ENCODE measurements around the gene VPS11.

Gene VPS11

GRCh38 chr11:119089319-119089718, 21.7 kb downstream of the VPS11 start:
- H3K9me3 ChIP-seq = no peaks in the 10 kb centered on the region
- H3K9ac ChIP-seq = no peak overlapping the region
- H4K20me1 ChIP-seq = peaks cover 32% of the 10 kb centered on the region
- H3K4me2 ChIP-seq = no peak overlapping the region
- no peak overlapping the region for H3K4me3 ChIP-seq
- no peak for TF ChIP-seq Cebpa-rat (IDR thresholded peaks at IDR 0.05)
- peaks cover 66% of the 10 kb centered on the region for H3K4me1 ChIP-seq
- H3K27me3 ChIP-seq = no peaks in the 10 kb centered on the region
- no peak overlapping the region for H3K27ac ChIP-seq
- peaks cover 29% of the 10 kb centered on the region for H3K36me3 ChIP-seq

- Histone ChIP-seq H4K20me1 (peaks cover 39% of the 10 kb centered on the region), H3K36me3 (peaks cover 31% of the 10 kb centered on the region), H3K4me2 (peak overlapping the region; percentile 90), H3K27ac (no peak overlapping the region), H3K9me3 (no peaks in the 10 kb centered on the region), H3K4me3 (no peak overlapping the region), H3K27me3 (no peaks in the 10 kb centered on the region), H3K9ac (peak overlapping the region; percentile 97; the same call in 1 of the 2 replicates), H3K4me1 (peaks cover 60% of the 10 kb centered on the region)
- no peak for TF ChIP-seq Cebpa-rat (IDR thresholded peaks at IDR 0.05)
These were observed 23.6 kb downstream of the VPS11 start for GRCh38 chr11:119091178-119091577.

DNA sequence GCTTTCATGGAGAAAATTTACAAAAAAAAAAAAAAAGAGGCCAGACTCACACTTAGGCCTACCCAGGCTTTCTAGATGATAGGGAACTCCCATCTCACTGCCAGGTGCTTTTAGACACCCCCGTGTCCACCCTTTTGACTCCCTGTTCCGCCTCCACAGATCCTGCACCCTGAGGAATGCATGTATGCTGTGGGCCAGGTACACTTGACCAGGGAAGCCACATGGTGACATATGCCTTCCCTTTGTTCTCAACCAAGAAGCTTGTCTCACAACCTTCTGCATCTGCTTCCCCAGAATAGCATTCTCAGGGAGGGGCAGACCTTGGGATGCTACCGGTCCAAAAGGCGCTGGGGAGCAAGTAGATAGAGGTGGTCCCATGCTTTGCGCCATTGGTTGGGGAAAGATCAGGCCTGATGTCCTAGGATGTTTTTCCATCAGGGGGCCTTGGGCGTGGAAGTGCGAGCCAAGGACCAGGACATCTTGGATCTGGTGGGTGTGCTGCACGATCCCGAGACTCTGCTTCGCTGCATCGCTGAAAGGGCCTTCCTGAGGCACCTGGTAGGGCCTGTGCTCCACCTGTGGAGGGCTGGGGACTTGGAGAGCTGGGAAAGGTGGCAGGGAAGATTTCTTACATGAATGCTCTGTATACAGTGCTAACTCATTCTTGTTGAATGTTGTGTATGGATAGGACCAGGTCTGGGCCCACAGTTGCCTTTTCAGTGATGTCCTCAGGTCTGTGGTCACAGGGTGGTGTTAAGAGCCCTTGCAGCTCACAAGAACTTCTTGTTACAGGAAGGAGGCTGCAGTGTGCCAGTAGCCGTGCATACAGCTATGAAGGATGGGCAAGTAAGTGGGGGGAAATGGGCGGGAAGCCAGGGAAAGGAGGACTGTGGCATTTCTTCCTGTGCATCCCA, 24.6 kb downstream of the VPS11 start:
- peak overlapping the region; percentile 97 for H3K9ac ChIP-seq
- peak overlapping the region; percentile 96; the same call in 1 of the 2 replicates for H3K27ac ChIP-seq

GRCh38 chr11:119092880-119093842, 25.5 kb downstream of the VPS11 start:
- Histone ChIP-seq H3K27me3 (no peaks in the 10 kb centered on the region), H3K27ac (peak overlapping the region; percentile 96), H4K20me1 (peaks cover 39% of the 10 kb centered on the region), H3K4me1 (peaks cover 52% of the 10 kb centered on the region), H3K36me3 (peaks cover 51% of the 10 kb centered on the region), H3K9me3 (no peaks in the 10 kb centered on the region), H3K4me3 (peak overlapping the region; percentile 98), H3K9ac (peak overlapping the region; percentile 97), H3K4me2 (peak overlapping the region; percentile 90)
- no peak for TF ChIP-seq Cebpa-rat (IDR thresholded peaks at IDR 0.05)

More for the DNA sequence above, 24.6 kb downstream of the VPS11 start:
- H3K4me3 ChIP-seq = peak overlapping the region; percentile 98
- no peak for TF ChIP-seq Cebpa-rat (IDR thresholded peaks at IDR 0.05)
- peaks cover 42% of the 10 kb centered on the region for H3K36me3 ChIP-seq
- H4K20me1 ChIP-seq = peaks cover 39% of the 10 kb centered on the region
- no peaks in the 10 kb centered on the region for H3K9me3 ChIP-seq
- peaks cover 60% of the 10 kb centered on the region for H3K4me1 ChIP-seq
- H3K4me2 ChIP-seq = peak overlapping the region; percentile 90
- H3K27me3 ChIP-seq = no peaks in the 10 kb centered on the region

- no peaks in the 10 kb centered on the region for H3K9me3 ChIP-seq
- peaks cover 52% of the 10 kb centered on the region for H3K4me1 ChIP-seq
- H3K27ac ChIP-seq = peak overlapping the region; percentile 96
- H3K27me3 ChIP-seq = no peaks in the 10 kb centered on the region
- TF ChIP-seq Cebpa-rat (IDR thresholded peaks at IDR 0.05) = no peak
- peak overlapping the region; percentile 90 for H3K4me2 ChIP-seq
- H3K4me3 ChIP-seq = peak overlapping the region; percentile 98
- H3K9ac ChIP-seq = peak overlapping the region; percentile 97
- peaks cover 59% of the 10 kb centered on the region for H3K36me3 ChIP-seq
- peaks cover 39% of the 10 kb centered on the region for H4K20me1 ChIP-seq
These were observed 26.6 kb downstream of the VPS11 start for GRCh38 chr11:119093942-119094815.

DNA sequence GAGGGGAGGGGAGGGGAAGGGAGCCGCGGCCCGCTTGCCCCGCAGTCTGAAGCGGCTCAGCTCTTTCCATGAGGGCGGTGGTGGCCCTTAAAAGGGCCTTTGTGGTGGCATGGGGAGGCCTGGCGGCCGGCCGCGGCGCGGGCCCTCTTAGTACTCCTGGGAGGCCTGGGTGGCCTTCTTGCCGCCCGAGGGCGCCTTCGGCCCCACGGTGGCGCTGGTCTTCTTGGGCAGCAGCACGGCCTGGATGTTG, 27.1 kb downstream of the VPS11 start:
- Histone ChIP-seq H3K36me3 (peaks cover 63% of the 10 kb centered on the region), H3K4me3 (peak overlapping the region; percentile 98), H3K27me3 (no peaks in the 10 kb centered on the region), H3K4me1 (peaks cover 57% of the 10 kb centered on the region), H3K9ac (peak overlapping the region; percentile 97), H3K4me2 (peak overlapping the region; percentile 90), H3K9me3 (no peaks in the 10 kb centered on the region), H3K27ac (peak overlapping the region; percentile 96), H4K20me1 (peaks cover 39% of the 10 kb centered on the region)
- TF ChIP-seq Cebpa-rat (IDR thresholded peaks at IDR 0.05) = no peak

GRCh38 chr11:119095066-119095880, 27.7 kb downstream of the VPS11 start:
- Histone ChIP-seq H3K27me3 (no peaks in the 10 kb centered on the region), H3K36me3 (peaks cover 63% of the 10 kb centered on the region), H3K4me3 (peak overlapping the region; percentile 98), H4K20me1 (peaks cover 39% of the 10 kb centered on the region), H3K27ac (peak overlapping the region; percentile 96), H3K4me1 (peaks cover 58% of the 10 kb centered on the region), H3K4me2 (peak overlapping the region; percentile 90), H3K9ac (peak overlapping the region; percentile 97), H3K9me3 (no peaks in the 10 kb centered on the region)
- TF ChIP-seq Cebpa-rat (IDR thresholded peaks at IDR 0.05) = no peak

GRCh38 chr11:119099711-119100110, 32.1 kb downstream of the VPS11 start:
- peaks cover 59% of the 10 kb centered on the region for H3K4me1 ChIP-seq
- H4K20me1 ChIP-seq = peaks cover 5% of the 10 kb centered on the region; the same call in 1 of the 2 replicates
- no peak overlapping the region for H3K27ac ChIP-seq

More at GRCh38 chr11:119099711-119100110, 32.1 kb downstream of the VPS11 start:
- no peaks in the 10 kb centered on the region for H3K9me3 ChIP-seq
- peak overlapping the region; percentile 91 for H3K4me2 ChIP-seq
- no peaks in the 10 kb centered on the region for H3K27me3 ChIP-seq
- peak overlapping the region; percentile 88; the same call in 1 of the 2 replicates for H3K4me3 ChIP-seq
- no peak for TF ChIP-seq Cebpa-rat (IDR thresholded peaks at IDR 0.05)
- peaks cover 33% of the 10 kb centered on the region for H3K36me3 ChIP-seq
- H3K9ac ChIP-seq = no peak overlapping the region; the same call in 1 of the 2 replicates

All from BLaER1 (cell line).